ENCODE results near the gene D2HGDH. TPM values are rescaled to one million over a fixed set of nuclear protein-coding genes. Genes with fewer than 3 reads are reported as not detected.

D2HGDH gene
- total RNA-seq, 2 experiments from 2014 or later, result 23.2 to 68.1 TPM

DNA sequence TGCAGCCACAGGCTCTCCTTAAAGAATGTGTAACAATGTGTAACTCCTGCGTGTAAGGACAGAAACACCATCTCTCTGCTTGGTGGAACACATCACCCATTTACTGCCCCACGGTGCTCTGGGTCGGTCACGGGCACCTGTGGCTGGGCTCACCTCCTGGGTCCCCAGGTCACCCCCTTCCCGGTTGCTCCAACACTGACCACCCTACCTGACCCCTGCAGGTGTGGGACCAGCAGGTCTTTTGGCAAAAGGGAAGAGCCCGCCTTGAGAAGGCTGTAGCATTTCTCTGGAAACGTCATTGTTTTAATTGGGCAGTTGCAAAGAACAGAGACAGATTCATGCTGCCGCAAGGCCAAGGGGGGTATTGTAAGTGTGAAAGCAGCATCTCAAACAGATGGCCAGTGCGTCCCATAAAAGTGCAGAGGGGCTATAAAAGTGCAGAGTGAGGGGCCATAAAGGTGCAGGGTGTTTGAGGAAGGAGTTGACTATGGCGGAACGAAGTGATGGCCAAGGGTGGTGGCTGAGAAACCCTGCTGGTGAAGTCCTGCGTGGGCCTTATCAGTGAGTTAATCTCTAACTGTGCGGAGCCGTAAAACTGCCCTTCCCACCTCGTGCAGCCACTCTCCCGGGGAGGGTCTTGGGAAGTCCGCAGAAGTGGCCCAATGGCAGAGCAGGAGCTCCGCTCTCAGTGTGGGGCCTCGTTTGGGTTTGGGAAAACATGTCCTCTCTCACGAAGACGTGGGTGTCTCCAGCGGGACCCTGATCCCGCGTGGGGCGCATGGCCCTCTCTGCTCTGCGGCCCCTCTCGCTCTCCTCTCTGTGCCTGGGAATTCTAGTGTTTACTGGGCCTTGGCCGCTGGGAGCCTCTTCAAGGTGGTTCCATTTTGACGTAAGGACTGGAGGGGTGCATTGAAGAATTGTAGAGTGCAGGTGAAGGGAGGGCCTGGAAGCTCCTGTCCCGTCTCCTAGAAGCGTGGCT lies 60.9 kb downstream of the D2HGDH start:
- no peaks in the 10 kb centered on the region for H3K4me1 ChIP-seq (ENCODE audit: insufficient read depth, low read length, poor library complexity, severe bottlenecking)
- no peaks in the 10 kb centered on the region for H4K20me1 ChIP-seq (ENCODE audit: insufficient read depth, low read length)
- DNase-seq (ENCODE audit: low spot score), result no peak
- no peaks in the 10 kb centered on the region for H3K36me3 ChIP-seq (ENCODE audit: insufficient read depth, low read length)
- ChIA-PET POLR2A (interaction anchor here (0.6 kb wide), 1 partner anchor 41 kb away, joined by 3 read pairs; no protein-coding TSS in a partner anchor), CTCF (ENCODE audit: unreplicated experiment) (no interaction called here)
- H3K79me2 ChIP-seq (ENCODE audit: insufficient read depth, low read depth, low read length), result no peaks in the 10 kb centered on the region
- H2AFZ ChIP-seq (ENCODE audit: low read length), result no peak overlapping the region
- TF ChIP-seq, protein P1, sequence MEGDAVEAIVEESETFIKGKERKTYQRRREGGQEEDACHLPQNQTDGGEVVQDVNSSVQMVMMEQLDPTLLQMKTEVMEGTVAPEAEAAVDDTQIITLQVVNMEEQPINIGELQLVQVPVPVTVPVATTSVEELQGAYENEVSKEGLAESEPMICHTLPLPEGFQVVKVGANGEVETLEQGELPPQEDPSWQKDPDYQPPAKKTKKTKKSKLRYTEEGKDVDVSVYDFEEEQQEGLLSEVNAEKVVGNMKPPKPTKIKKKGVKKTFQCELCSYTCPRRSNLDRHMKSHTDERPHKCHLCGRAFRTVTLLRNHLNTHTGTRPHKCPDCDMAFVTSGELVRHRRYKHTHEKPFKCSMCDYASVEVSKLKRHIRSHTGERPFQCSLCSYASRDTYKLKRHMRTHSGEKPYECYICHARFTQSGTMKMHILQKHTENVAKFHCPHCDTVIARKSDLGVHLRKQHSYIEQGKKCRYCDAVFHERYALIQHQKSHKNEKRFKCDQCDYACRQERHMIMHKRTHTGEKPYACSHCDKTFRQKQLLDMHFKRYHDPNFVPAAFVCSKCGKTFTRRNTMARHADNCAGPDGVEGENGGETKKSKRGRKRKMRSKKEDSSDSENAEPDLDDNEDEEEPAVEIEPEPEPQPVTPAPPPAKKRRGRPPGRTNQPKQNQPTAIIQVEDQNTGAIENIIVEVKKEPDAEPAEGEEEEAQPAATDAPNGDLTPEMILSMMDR (conservative IDR thresholded peaks at IDR 0.05; ENCODE audit: low read length), result no peak
- no peak for TF ChIP-seq EZH2phosphoT487 (IDR thresholded peaks at IDR 0.05; ENCODE audit: borderline replicate concordance, low read depth, low read length)
- no peaks in the 10 kb centered on the region for H3K9me2 ChIP-seq (ENCODE audit: insufficient read depth, low read length)
- intact Hi-C loops (cut with micrococcal nuclease; ENCODE audit: unreplicated experiment), result no loop called here
- no peak overlapping the region for H3K27ac ChIP-seq (ENCODE audit: low read depth, low read length, poor library complexity, severe bottlenecking)
- BruUV-seq (replicated peaks), result no TSS peak
- no peak overlapping the region for H3K4me2 ChIP-seq (ENCODE audit: low read length)
- H3K9me3 ChIP-seq (ENCODE audit: low read length), result peaks cover 9% of the 10 kb centered on the region; the same call in 1 of the 2 replicates
- no peak overlapping the region for H3K4me3 ChIP-seq (ENCODE audit: low read depth, low read length, poor library complexity, severe bottlenecking)

DNA sequence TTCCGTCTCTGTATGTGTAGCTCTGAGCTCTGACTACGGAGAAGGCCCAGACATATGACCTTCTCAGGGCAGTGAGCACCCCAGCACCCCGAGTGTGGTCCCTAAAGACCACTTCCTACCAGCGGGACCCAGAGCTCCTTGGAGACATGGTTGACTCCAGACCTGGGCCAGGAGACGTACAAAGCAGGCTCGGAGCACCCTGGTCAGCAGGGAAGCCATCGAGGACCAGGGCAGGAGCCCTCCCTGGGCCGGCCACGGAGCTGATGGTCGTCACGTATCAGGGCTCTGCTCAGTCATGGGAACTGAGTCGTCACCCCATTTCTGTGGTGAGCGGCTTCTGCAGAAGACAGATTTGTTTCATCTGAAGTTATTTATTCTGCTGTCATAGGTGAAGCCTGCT lies 61.8 kb downstream of the D2HGDH start:
- CTCF ChIA-PET (ENCODE audit: unreplicated experiment), result no interaction called here
- BruUV-seq (replicated peaks), result no TSS peak
- intact Hi-C loops (cut with micrococcal nuclease; ENCODE audit: unreplicated experiment), result no loop called here
- no peaks in the 10 kb centered on the region for H3K9me2 ChIP-seq (ENCODE audit: insufficient read depth, low read length)
- H3K27ac ChIP-seq (ENCODE audit: low read depth, low read length, poor library complexity, severe bottlenecking), result no peak overlapping the region
- H3K9me3 ChIP-seq (ENCODE audit: low read length), result 0 out of 2 replicates have a peak, but pooled peaks cover under 1% of the 10 kb centered on the region
- no peaks in the 10 kb centered on the region for H3K79me2 ChIP-seq (ENCODE audit: insufficient read depth, low read depth, low read length)
- H3K4me1 ChIP-seq (ENCODE audit: insufficient read depth, low read length, poor library complexity, severe bottlenecking), result no peaks in the 10 kb centered on the region
- TF ChIP-seq, protein P1 (conservative IDR thresholded peaks at IDR 0.05; ENCODE audit: low read length), result no peak
- TF ChIP-seq EZH2phosphoT487 (IDR thresholded peaks at IDR 0.05; ENCODE audit: borderline replicate concordance, low read depth, low read length), result no peak
- no peaks in the 10 kb centered on the region for H3K36me3 ChIP-seq (ENCODE audit: insufficient read depth, low read length)
- H4K20me1 ChIP-seq (ENCODE audit: insufficient read depth, low read length), result no peaks in the 10 kb centered on the region
- H2AFZ ChIP-seq (ENCODE audit: low read length), result no peak overlapping the region
- POLR2A ChIA-PET, result no interaction called here
- DNase-seq (ENCODE audit: low spot score), result no peak
- H3K4me2 ChIP-seq (ENCODE audit: low read length), result no peak overlapping the region
- no peak overlapping the region for H3K4me3 ChIP-seq (ENCODE audit: low read depth, low read length, poor library complexity, severe bottlenecking)

DNA sequence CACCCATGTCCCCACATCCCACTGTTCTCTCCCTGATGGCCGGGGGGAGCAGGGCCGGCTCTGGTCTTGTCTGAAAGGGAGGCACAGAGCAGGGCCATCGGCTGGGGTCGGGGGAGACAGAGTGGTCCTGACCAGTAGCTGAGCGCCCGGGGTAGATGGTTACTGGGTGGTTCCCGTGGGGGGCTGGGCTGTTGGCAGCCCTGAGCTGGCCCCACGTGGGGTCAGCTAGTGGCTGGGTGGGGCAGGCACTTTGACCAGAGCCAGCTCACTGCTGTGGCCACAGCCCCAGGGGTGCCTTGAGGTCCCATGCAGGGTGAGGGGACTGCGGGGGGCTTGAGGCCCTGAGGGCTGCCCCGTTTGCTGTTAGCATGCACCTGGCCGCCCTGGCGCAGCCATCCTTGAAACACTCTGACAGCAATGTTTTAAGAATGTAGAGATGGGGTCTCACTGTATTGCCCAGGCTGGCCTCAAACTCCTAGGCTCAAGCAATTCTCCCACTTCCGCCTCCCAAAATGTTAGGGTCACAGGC lies 62.2 kb downstream of the D2HGDH start:
- no peak overlapping the region for H3K4me2 ChIP-seq (ENCODE audit: low read length)
- no peak overlapping the region for H2AFZ ChIP-seq (ENCODE audit: low read length)
- TF ChIP-seq, protein P1 (conservative IDR thresholded peaks at IDR 0.05; ENCODE audit: low read length), result no peak
- TF ChIP-seq EZH2phosphoT487 (IDR thresholded peaks at IDR 0.05; ENCODE audit: borderline replicate concordance, low read depth, low read length), result no peak
- intact Hi-C loops (cut with micrococcal nuclease; ENCODE audit: unreplicated experiment), result no loop called here
- no peak overlapping the region for H3K27ac ChIP-seq (ENCODE audit: low read depth, low read length, poor library complexity, severe bottlenecking)
- POLR2A ChIA-PET, result no interaction called here
- no peak overlapping the region for H3K4me3 ChIP-seq (ENCODE audit: low read depth, low read length, poor library complexity, severe bottlenecking)
- no peaks in the 10 kb centered on the region for H3K9me2 ChIP-seq (ENCODE audit: insufficient read depth, low read length)
- no peaks in the 10 kb centered on the region for H3K36me3 ChIP-seq (ENCODE audit: insufficient read depth, low read length)
- H3K79me2 ChIP-seq (ENCODE audit: insufficient read depth, low read depth, low read length), result no peaks in the 10 kb centered on the region
- no peaks in the 10 kb centered on the region for H4K20me1 ChIP-seq (ENCODE audit: insufficient read depth, low read length)
- H3K4me1 ChIP-seq (ENCODE audit: insufficient read depth, low read length, poor library complexity, severe bottlenecking), result no peaks in the 10 kb centered on the region
- CTCF ChIA-PET (ENCODE audit: unreplicated experiment), result no interaction called here
- BruUV-seq (replicated peaks), result no TSS peak
- no peak for DNase-seq (ENCODE audit: low spot score)
- no peaks in the 10 kb centered on the region for H3K9me3 ChIP-seq (ENCODE audit: low read length)

Measured in OCI-LY7 (cell line).